ENCODE measurements around the gene TRPM3. TPM values are rescaled to one million over a fixed set of nuclear protein-coding genes. Genes with fewer than 3 reads are reported as not detected.

Gene TRPM3
- total RNA-seq, 1 donor from 2014 or later = 0.15 TPM

GRCh38 chr9:70485273-70485858 is 636.1 kb downstream of the TRPM3 start:
- intact Hi-C loops (cut with DNase I) = loop anchor here (10.0 kb wide), 2 partner anchors 119 to 131 kb away; no protein-coding TSS in a partner anchor
- ATAC-seq (peak; percentile 25 to 29), DNase-seq (no peak)
- Histone ChIP-seq H3K27ac (peak overlapping the region; percentile 51), H3K4me1 (peaks cover 64% of the 10 kb centered on the region), H3K27me3 (ENCODE audit: low read depth) (no peaks in the 10 kb centered on the region), H3K9me3 (no peaks in the 10 kb centered on the region), H3K4me3 (no peak overlapping the region), H3K36me3 (no peaks in the 10 kb centered on the region)
- no peak for TF ChIP-seq CTCF (IDR thresholded peaks at IDR 0.05)

- peaks cover 73% of the 10 kb centered on the region for H3K4me1 ChIP-seq
- H3K36me3 ChIP-seq = no peaks in the 10 kb centered on the region
- DNase-seq (no peak), ATAC-seq (peak; percentile 75 to 80)
- H3K4me3 ChIP-seq = no peak overlapping the region
- peak overlapping the region; percentile 51 for H3K27ac ChIP-seq
- H3K9me3 ChIP-seq = no peaks in the 10 kb centered on the region
- intact Hi-C loops (cut with DNase I) = loop anchor here (10.0 kb wide), 2 partner anchors 120 to 130 kb away; no protein-coding TSS in a partner anchor
- no peaks in the 10 kb centered on the region for H3K27me3 ChIP-seq (ENCODE audit: low read depth)
- peak; percentile 83 for TF ChIP-seq CTCF (IDR thresholded peaks at IDR 0.05)
Measured at GRCh38 chr9:70484232-70485130, 636.9 kb downstream of the TRPM3 start.

- no peak for TF ChIP-seq CTCF (IDR thresholded peaks at IDR 0.05)
- intact Hi-C loops (cut with DNase I) = loop anchor here (10.0 kb wide), 2 partner anchors 123 to 127 kb away; no protein-coding TSS in a partner anchor
- Histone ChIP-seq H3K27ac (peak overlapping the region; percentile 93), H3K4me1 (peaks cover 91% of the 10 kb centered on the region), H3K9me3 (no peaks in the 10 kb centered on the region), H3K36me3 (no peaks in the 10 kb centered on the region), H3K4me3 (no peak overlapping the region), H3K27me3 (ENCODE audit: low read depth) (no peaks in the 10 kb centered on the region)
- DNase-seq (no peak), ATAC-seq (no peak)
Measured at GRCh38 chr9:70481471-70481870, 640.0 kb downstream of the TRPM3 start.

GRCh38 chr9:70480405-70480980 is 640.9 kb downstream of the TRPM3 start:
- ATAC-seq (peak; percentile 79 to 90), DNase-seq (peak; percentile 87)
- Histone ChIP-seq H3K9me3 (no peaks in the 10 kb centered on the region), H3K4me3 (peak overlapping the region; percentile 32), H3K36me3 (no peaks in the 10 kb centered on the region), H3K27me3 (ENCODE audit: low read depth) (no peaks in the 10 kb centered on the region), H3K27ac (peak overlapping the region; percentile 93), H3K4me1 (peaks cover 93% of the 10 kb centered on the region)
- no peak for TF ChIP-seq CTCF (IDR thresholded peaks at IDR 0.05)
- intact Hi-C loops (cut with DNase I) = loop anchor here (10.0 kb wide), 2 partner anchors 124 to 126 kb away; no protein-coding TSS in a partner anchor

GRCh38 chr9:70479880-70480291 is 641.5 kb downstream of the TRPM3 start:
- Histone ChIP-seq H3K9me3 (no peaks in the 10 kb centered on the region), H3K27ac (peak overlapping the region; percentile 93), H3K4me1 (peaks cover 93% of the 10 kb centered on the region), H3K36me3 (no peaks in the 10 kb centered on the region), H3K4me3 (peak overlapping the region; percentile 32), H3K27me3 (ENCODE audit: low read depth) (no peaks in the 10 kb centered on the region)
- ATAC-seq = peak; percentile 8 to 11
- intact Hi-C loops (cut with DNase I) = loop anchor here (10.0 kb wide), 3 partner anchors 65 to 125 kb away; partner anchors contain the start of gene KLF9
- no peak for TF ChIP-seq CTCF (IDR thresholded peaks at IDR 0.05)
- DNase-seq = peak; percentile 50
